ACC112 (cell line): ENCODE data around the gene COMMD4.
"Not testable (repeated sequence)": the region's sequence is repeated elsewhere in the genome, so short reads cannot be mapped to it uniquely, and the experiment has no call there.

Source experiments
- H2AFZ ChIP-seq: fragments of 200-600 bp; sonication (generic); one replicate; pipeline ENCODE4 v1.6.0; 2017; ENCODE audit warnings: antibody characterized with exemption, low read length; ENCODE audit not compliant: unreplicated experiment
- H3K27ac ChIP-seq: fragments of 200-600 bp; sonication (generic); 2 replicates; pipeline ENCODE4 v1.5.1; 2014; ENCODE audit warnings: low read depth, mild to moderate bottlenecking, antibody characterized with exemption, low read length, moderate library complexity
- H3K27me3 ChIP-seq: fragments of 200-600 bp; sonication (generic); 2 replicates; pipeline ENCODE4 v1.6.1; 2014; ENCODE audit warnings: mild to moderate bottlenecking, antibody characterized with exemption, low read length, moderate library complexity, mixed read lengths; ENCODE audit not compliant: insufficient read depth
- H3K36me3 ChIP-seq: fragments of 200-600 bp; sonication (generic); 2 replicates; pipeline ENCODE4 v1.6.1; 2016; ENCODE audit warnings: mild to moderate bottlenecking, antibody characterized with exemption, low read length, moderate library complexity, mixed read lengths; ENCODE audit not compliant: insufficient read depth
- H3K4me1 ChIP-seq: fragments of 200-600 bp; sonication (generic); one replicate; pipeline ENCODE4 v1.6.1; 2016; ENCODE audit warnings: low read length, mixed read lengths; ENCODE audit not compliant: insufficient read depth, unreplicated experiment, control insufficient read depth
- H3K4me3 ChIP-seq: fragments of 200-600 bp; sonication (generic); 2 replicates; pipeline ENCODE4 v1.5.1; 2014; ENCODE audit warnings: mild to moderate bottlenecking, low read depth, low read length
- H3K79me2 ChIP-seq: fragments of 200-600 bp; sonication (generic); one replicate; pipeline ENCODE4 v1.6.0; 2016; ENCODE audit warnings: low read length; ENCODE audit not compliant: control insufficient read depth, unreplicated experiment, insufficient read depth

The COMMD4 gene

GRCh38 chr15:75312548-75312947 is 23.3 kb upstream of the COMMD4 start:
- not testable (repeated sequence) for H2AFZ ChIP-seq, H3K27ac ChIP-seq, H3K4me3 ChIP-seq, H3K27me3 ChIP-seq, H3K36me3 ChIP-seq, H3K79me2 ChIP-seq
- peaks cover 11% of the 10 kb centered on the region for H3K4me1 ChIP-seq

- Histone ChIP-seq H3K36me3 (no peaks in the 10 kb centered on the region), H3K27me3 (no peaks in the 10 kb centered on the region), H2AFZ (no peak overlapping the region), H3K27ac (no peak overlapping the region), H3K4me3 (no peak overlapping the region), H3K4me1 (peaks cover 11% of the 10 kb centered on the region), H3K79me2 (no peaks in the 10 kb centered on the region)
Observed at GRCh38 chr15:75313116-75313845, 22.6 kb upstream of the COMMD4 start.

DNA sequence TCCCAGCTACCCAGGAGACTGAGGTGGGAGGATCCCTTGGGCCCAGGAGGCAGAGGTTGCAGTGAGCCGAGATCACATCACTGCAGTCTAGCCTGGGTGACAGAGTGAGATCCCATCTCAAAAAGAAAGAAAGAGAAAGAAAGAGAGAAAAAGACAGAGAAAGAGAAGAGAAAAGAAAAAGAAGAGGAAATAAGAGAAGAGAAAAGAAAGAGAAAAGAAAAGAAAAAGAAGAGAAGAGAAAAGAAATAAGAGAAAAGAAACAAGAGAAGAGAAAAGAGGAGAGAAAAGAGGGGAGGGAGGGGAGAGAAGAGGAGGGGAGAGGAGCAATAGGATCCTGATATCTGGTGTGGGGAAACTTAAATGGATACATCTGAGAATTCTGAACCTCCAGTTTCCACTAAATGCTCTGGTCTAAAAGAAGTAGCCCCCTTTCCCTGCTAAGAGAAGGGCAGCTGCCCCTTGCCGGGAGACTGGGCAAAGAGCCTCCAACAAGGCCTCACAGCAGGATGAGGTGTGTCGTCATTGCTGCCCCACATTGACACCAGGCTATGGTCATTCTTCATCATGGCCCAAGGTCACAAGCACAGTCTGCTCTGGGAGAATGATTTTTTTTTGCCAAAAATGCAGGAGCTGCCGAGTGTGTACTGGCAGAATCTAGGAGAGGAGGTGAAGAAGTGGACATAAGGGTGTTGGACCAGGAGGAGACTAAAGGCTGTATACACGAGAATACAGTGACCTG is 21.1 kb upstream of the COMMD4 start:
- no peak overlapping the region for H2AFZ ChIP-seq
- peaks cover 7% of the 10 kb centered on the region for H3K4me1 ChIP-seq
- H3K79me2 ChIP-seq: no peaks in the 10 kb centered on the region
- no peak overlapping the region for H3K27ac ChIP-seq
- H3K4me3 ChIP-seq: no peak overlapping the region
- H3K36me3 ChIP-seq: no peaks in the 10 kb centered on the region
- no peaks in the 10 kb centered on the region for H3K27me3 ChIP-seq

GRCh38 chr15:75319231-75319897 is 16.5 kb upstream of the COMMD4 start:
- not testable (repeated sequence) for H2AFZ ChIP-seq, H3K79me2 ChIP-seq, H3K4me3 ChIP-seq, H3K27me3 ChIP-seq, H3K4me1 ChIP-seq, H3K27ac ChIP-seq, H3K36me3 ChIP-seq

DNA sequence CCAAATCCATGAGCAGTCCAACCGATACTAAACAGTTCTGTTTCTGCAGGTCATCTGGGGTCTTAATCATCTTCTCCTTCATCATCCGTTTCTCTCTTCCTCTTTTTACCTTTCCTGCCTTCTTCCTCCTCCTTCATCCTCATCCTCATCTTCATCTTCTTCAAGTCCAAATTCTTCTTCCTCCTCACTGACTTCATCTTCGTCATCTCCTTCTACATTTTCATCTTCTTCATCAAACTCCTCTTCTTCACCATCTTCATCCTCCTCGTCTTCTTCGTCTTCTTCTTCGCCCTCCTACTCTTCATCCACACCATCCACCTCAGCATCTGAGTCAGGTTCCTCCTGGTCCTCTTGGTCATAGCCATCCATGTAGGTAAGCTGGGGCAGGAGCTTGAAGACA is 14.2 kb upstream of the COMMD4 start:
- Histone ChIP-seq H3K27me3 (peaks cover 5% of the 10 kb centered on the region; the same call in 1 of the 2 replicates), H3K79me2 (no peaks in the 10 kb centered on the region), H3K4me1 (no peaks in the 10 kb centered on the region), H2AFZ (no peak overlapping the region), H3K4me3 (no peak overlapping the region), H3K27ac (no peak overlapping the region), H3K36me3 (no peaks in the 10 kb centered on the region)

DNA sequence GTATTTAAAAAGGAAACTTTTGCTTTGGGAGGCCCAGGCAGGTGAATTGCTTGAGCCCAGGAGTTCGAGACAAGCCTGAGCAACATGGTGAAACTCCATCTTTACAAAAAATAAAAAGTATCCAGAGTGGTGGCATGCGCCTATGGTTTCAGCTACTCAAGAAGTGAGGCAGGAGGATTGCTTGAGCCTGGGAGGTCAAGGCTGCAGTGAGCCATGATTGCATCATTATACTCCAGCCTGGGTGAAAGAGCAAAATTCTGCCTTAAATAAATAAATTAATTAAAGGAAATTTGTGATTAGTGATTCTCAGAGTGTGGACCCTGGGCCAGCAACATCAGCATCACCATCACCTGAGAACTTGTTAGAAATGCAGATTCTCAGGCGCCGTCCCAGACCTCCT is 9.9 kb upstream of the COMMD4 start:
- Histone ChIP-seq H3K4me1 (no peaks in the 10 kb centered on the region), H3K27me3 (peaks cover 5% of the 10 kb centered on the region; the same call in 1 of the 2 replicates), H3K79me2 (no peaks in the 10 kb centered on the region), H2AFZ (no peak overlapping the region), H3K27ac (no peak overlapping the region), H3K4me3 (no peak overlapping the region), H3K36me3 (no peaks in the 10 kb centered on the region)

- H3K4me3 ChIP-seq: no peak overlapping the region
- no peaks in the 10 kb centered on the region for H3K79me2 ChIP-seq
- H3K27ac ChIP-seq: no peak overlapping the region
- H3K27me3 ChIP-seq: peaks cover 2% of the 10 kb centered on the region; the same call in 1 of the 2 replicates
- H3K4me1 ChIP-seq: no peaks in the 10 kb centered on the region
- H3K36me3 ChIP-seq: no peaks in the 10 kb centered on the region
- H2AFZ ChIP-seq: no peak overlapping the region
Observed at GRCh38 chr15:75327005-75327404, 8.9 kb upstream of the COMMD4 start.

GRCh38 chr15:75327491-75327890 is 8.4 kb upstream of the COMMD4 start:
- H3K27me3 ChIP-seq: no peaks in the 10 kb centered on the region
- no peaks in the 10 kb centered on the region for H3K79me2 ChIP-seq
- H3K36me3 ChIP-seq: no peaks in the 10 kb centered on the region
- no peak overlapping the region for H2AFZ ChIP-seq
- H3K4me1 ChIP-seq: no peaks in the 10 kb centered on the region
- H3K27ac ChIP-seq: no peak overlapping the region
- H3K4me3 ChIP-seq: no peak overlapping the region

DNA sequence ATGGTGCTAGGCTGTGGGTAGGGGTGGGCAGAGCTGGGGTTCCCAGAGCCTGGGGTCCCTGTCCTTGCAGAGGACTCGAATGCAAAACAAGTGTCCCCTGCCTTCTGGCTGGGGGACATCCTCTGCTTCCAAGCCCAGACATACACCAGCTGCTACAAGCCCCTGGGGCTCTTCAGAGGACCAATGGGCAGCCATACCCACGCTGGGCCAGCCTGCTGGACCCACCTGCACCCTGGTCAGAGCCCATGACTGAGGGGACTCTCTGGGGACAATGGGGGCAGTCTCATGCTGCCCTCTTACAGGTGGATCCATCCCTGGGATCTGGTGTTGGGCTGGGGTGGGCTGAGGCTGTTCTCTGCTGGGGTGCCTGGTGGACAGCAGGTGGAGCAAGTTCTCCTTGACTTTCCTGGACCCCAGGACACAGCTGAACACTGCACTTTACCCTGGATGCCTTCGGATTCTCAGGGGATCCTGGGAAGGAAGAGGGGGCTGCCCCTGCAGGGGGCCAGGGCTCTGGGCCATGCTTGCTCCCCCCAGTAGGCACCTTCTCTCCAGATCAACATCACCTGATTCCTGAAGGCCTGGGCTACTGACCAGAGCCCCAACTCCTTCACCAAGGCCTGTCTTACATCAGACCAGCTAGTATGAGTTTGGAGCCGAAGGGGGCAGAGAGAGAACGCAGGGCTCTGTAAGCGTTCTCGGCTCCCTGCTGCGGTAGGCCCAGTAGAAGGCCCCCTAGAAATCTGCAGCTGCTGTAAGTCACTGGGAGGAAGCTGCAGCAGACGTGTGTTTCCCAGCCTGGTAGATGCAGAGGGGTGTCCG is 7.2 kb upstream of the COMMD4 start:
- Histone ChIP-seq H3K4me3 (no peak overlapping the region), H2AFZ (no peak overlapping the region), H3K27ac (no peak overlapping the region), H3K79me2 (no peaks in the 10 kb centered on the region), H3K27me3 (no peaks in the 10 kb centered on the region), H3K4me1 (no peaks in the 10 kb centered on the region), H3K36me3 (no peaks in the 10 kb centered on the region)

DNA sequence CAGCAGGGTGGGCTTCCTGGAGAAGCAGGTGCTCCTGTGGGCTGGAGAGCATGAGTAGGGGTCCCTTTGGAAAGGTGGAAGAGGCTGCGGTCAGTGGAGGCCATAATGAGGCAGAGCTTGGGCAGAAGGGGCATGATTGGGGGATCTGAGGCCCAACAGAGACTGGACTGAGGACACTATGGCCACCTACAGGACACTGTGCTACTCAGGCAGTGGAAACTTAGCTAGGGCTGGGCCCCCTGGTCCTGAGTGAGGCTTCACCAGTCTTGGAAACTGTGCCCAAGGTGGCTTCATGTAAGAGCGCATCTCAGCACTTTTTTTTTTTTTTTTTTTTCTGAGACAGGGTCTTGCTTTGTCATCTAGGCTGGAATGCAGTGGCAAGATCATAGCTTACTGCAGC is 6.3 kb upstream of the COMMD4 start:
- Histone ChIP-seq H3K79me2 (no peaks in the 10 kb centered on the region), H2AFZ (no peak overlapping the region), H3K4me3 (no peak overlapping the region), H3K27ac (no peak overlapping the region), H3K4me1 (no peaks in the 10 kb centered on the region), H3K27me3 (no peaks in the 10 kb centered on the region), H3K36me3 (no peaks in the 10 kb centered on the region)
